Glomerular endothelial cell (primary cell): Measurements from ENCODE around the gene WDHD1. TPM values are rescaled to one million over a fixed set of nuclear protein-coding genes. Genes with fewer than 3 reads are reported as not detected.
"Not testable (repeated sequence)": the region's sequence is repeated elsewhere in the genome, so short reads cannot be mapped to it uniquely, and the experiment has no call there.

Source experiments
- DNase-seq: peaks from one replicate; pipeline ENCODE4 v3.0.0-alpha.2; 2011; ENCODE audit warnings: low read depth, low spot score; ENCODE audit errors: extremely low read depth
- total RNA-seq: library from RNA; depleted of rRNA; stranded (reverse); fragments of >200 nt; gene quantifications from 2 replicates; pipeline ENCODE4 v1.2.3, GENCODE V29; 2015

WDHD1 gene
- total RNA-seq, 1 donor from 2014 or later: 5.1 TPM

GRCh38 chr14:54974788-54975414 lies 52.0 kb downstream of the WDHD1 start:
- DNase-seq: no peak

GRCh38 chr14:54967496-54967895 lies 59.4 kb downstream of the WDHD1 start:
- DNase-seq: no peak

- DNase-seq: no peak
Observed at GRCh38 chr14:54955143-54955542, 71.8 kb downstream of the WDHD1 start.

GRCh38 chr14:54953609-54954008 lies 73.3 kb downstream of the WDHD1 start:
- not testable (repeated sequence) for DNase-seq

- not testable (repeated sequence) for DNase-seq
Observed at GRCh38 chr14:54952803-54953202, 74.1 kb downstream of the WDHD1 start.

GRCh38 chr14:54947230-54947629 lies 79.7 kb downstream of the WDHD1 start:
- DNase-seq: no peak

- DNase-seq: no peak
Observed at GRCh38 chr14:54946500-54946899, 80.4 kb downstream of the WDHD1 start.

GRCh38 chr14:54944737-54945391 lies 82.0 kb downstream of the WDHD1 start:
- no peak for DNase-seq

- no peak for DNase-seq
Observed at GRCh38 chr14:54942913-54943312, 84.0 kb downstream of the WDHD1 start.

GRCh38 chr14:54936816-54937215 lies 90.1 kb downstream of the WDHD1 start:
- no peak for DNase-seq

- no peak for DNase-seq
Observed at GRCh38 chr14:54935958-54936357, 90.9 kb downstream of the WDHD1 start.

GRCh38 chr14:54935100-54935499 lies 91.8 kb downstream of the WDHD1 start:
- no peak for DNase-seq

GRCh38 chr14:54933006-54933405 lies 93.9 kb downstream of the WDHD1 start:
- no peak for DNase-seq

- no peak for DNase-seq
Observed at GRCh38 chr14:54931598-54932340, 95.1 kb downstream of the WDHD1 start.

GRCh38 chr14:54931101-54931500 lies 95.8 kb downstream of the WDHD1 start:
- DNase-seq: no peak

- DNase-seq: no peak
Observed at GRCh38 chr14:54929556-54929955, 97.3 kb downstream of the WDHD1 start.

GRCh38 chr14:54928216-54928615 lies 98.7 kb downstream of the WDHD1 start:
- DNase-seq: no peak

GRCh38 chr14:54927551-54927950 lies 99.3 kb downstream of the WDHD1 start:
- no peak for DNase-seq

- not testable (repeated sequence) for DNase-seq
Observed at GRCh38 chr14:54926570-54926969, 100.3 kb downstream of the WDHD1 start.

GRCh38 chr14:54922598-54922997 lies 104.3 kb downstream of the WDHD1 start:
- no peak for DNase-seq

- DNase-seq: no peak
Observed at GRCh38 chr14:54920052-54920451, 106.8 kb downstream of the WDHD1 start.

GRCh38 chr14:54919330-54919729 lies 107.6 kb downstream of the WDHD1 start:
- DNase-seq: no peak
